Cardiac septum (tissue), 1 donor: ENCODE measurements around the gene TGFBR3. TPM values are rescaled to one million over a fixed set of nuclear protein-coding genes. Genes with fewer than 3 reads are reported as not detected.

ENCODE experiments used
- DNase-seq: peaks from one replicate; pipeline ENCODE4 v3.0.0-alpha.2; 2020; ENCODE audit warnings: low spot score
- intact Hi-C: fragments of 100-400 bp; cut with DNase I; formaldehyde crosslinking; loops from one replicate; pipeline ENCODE4 v1.14.0; 2022
- total RNA-seq: library from RNA; stranded (reverse); fragmentation: NEBNext Ultra II Directional; extraction: Animal tissue kit (Norgen Biotek cat#: 25700); gene quantifications from one replicate; pipeline ENCODE4 v1.2.1, GENCODE V29; 2021
- donor health status: DM: no; HTN: no; CAD: no.

Gene TGFBR3
- total RNA-seq, 1 donor from 2014 or later: 12.6 TPM

DNA sequence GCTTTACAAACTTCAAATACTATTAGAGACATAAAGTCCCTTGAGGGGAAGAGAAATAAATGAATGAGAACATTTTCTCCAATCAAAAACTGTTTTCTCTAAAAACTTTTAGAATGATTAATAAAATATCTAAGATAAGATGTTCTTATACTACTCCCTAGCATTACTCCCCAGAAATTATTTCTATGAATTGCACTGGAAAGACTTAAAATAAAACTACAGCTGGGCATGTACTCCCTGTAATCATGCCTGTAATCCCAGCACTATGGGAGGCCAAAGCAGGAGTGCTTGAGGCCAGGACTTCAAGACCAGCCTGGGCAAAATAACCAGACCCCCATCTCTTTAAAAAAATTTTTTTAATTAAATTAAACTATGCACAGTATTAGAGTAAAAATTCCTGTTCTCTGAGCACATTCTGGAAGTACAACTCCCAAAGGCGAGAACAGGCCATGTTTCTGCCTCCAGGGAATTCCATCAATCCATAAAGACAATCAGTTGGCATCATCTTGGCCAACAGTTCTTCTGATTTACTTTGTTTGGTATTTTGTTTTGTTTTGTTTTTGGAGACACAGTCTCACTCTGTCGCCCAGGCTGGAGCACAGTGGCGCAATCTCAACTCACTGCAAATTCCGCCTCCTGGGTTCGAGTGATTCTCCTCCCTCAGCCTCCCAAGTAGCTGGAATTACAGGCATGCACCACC, 77.9 kb downstream of the TGFBR3 start:
- no peak for DNase-seq
- intact Hi-C loops: no loop called here

DNA sequence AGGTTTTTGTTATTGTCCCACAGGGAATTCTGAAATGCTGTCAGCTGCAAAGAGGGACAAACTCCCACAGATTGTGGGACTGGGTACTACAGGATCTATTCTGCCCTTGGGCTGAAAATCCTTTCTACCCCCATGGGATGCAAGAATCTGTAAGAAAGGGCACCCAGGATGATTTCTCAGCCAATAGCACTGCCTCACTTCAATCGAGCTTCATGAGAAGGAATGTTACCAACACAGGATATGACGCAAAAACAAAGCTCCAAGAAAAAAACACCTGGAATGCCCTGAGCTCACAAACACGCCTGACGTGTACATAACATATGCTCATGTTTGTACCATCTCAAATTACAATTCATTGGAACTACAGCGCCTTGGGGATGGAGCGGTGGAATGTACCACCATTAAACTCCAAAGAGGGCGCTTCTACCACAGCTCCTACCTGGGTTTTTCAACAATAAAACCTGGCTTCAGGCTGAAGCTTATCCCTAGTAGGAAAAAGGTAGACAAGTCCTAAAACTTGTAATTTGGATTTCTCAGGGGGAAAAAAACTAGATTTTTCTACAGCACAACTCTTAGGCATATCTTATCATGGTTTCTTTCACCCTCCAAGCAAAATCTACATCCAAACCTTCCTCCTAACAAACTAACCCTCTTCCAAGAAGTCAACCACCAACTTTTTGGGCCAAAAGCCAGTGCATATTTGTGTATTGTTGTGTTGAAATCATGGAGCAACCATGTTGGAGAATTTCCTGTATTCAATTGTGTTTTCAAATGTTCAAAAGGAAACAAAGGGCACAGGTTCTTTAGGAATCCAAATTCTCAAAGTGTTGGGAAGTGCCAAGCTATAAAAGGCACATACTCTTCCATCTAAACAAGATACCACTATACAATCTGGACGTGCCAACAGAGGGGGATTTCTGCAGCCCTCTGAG, 78.9 kb downstream of the TGFBR3 start:
- no peak for DNase-seq
- intact Hi-C loops: no loop called here

DNA sequence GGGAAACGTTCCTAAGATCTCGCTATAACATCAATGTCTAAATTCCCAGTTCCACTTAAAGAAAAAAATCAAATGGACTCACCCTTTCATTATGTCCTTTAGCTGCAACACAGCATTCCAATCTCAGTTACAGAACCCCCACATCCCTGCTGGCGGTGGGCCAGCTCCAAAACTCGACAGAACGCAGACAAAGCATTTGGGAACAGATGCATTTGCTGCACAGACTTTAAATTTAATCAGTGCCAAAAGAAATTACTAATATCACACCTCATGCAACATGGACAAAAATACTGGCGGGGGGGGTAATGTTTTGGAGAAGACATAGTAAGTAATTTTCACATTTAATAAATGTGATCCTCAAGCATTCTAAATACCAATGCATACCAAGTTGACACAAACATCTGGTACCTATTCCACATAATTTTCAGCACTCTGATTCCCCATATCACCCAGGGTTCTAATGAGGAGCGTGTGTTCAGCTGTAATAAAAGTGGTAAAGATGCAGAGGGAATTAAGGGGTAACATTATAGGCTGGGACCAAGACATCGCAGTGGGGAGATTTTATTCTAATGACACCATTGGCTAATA, 79.7 kb downstream of the TGFBR3 start:
- no peak for DNase-seq

DNA sequence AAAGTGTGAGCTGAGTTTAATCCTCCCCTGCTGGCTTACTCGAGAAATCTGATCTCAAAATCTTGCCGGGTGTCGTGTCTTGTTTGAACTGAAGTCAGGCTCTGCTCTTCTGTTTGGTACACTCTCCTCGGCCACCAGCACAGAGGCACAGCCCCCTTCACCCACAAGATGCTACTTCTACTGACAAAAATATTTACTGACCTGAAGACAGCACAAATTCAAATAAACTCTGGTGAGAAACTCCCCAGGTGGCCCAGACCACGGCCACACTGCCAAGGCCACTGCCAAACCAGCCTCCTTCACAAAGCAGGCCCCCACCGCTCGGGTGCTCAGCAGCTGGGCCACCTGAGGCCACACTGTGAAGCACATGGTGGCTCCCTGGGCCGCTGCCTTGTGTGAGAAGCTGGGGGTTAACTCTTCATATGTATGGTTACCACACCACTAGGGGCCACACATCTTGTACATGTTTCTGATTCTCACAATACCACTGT, 80.6 kb downstream of the TGFBR3 start:
- intact Hi-C loops: no loop called here
- DNase-seq: no peak

More for the DNA sequence above, 79.7 kb downstream of the TGFBR3 start:
- intact Hi-C loops: no loop called here

DNA sequence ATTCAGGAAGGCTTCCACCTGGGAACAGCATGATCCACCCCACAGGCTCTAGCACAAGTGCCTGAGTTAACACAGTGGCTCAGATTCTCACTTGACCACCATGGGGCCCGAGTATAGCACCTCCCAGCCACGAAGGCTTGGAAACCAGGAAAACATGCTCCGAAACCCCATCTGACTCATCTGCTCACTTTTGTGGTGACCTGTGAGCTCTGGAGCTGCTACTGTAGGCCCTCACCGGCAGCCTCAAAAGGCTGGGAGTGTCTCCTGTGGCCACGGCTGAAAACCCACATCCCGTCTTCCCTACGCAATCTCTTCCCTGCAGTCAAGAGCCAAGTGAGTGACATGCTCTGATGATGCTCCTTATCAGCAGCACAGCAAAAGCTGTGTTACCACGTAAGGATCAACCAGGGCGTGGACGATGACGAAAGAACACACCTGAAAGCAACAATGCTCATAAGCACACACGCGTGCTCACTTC, 81.4 kb downstream of the TGFBR3 start:
- intact Hi-C loops: no loop called here
- DNase-seq: no peak

DNA sequence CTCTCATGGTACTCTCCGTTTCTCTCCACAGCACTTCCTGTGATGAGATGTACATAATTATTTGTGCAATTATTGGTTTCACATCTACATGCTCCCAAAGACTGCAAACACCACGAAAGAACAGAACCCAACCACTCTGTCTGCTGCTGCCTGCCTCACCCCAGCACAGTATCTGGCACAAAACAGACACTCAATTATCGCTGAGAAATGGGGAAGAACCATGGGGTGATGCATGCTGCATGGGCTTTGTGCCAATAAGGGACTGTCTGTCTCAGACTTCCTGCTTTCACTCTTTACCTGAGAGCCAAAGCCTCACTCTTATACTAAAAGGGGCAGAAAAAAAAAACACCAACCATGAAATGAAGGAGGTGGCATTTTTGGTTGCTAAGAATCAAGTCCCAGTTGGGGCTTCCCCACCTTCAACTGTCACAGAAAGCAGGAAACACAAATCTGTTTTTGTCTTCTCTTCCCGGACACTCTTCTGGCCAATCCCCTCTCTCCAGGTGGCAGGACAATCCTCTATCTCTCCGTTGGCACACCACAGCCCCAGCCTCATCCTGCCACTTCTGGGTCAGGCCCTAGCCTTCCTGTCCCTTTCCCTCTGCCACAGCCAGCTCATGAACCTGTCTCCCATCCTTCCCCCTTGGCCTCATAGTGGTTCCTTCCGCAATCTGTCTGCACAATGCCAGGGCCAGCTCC, 82.0 kb downstream of the TGFBR3 start:
- intact Hi-C loops: no loop called here
- no peak for DNase-seq

DNA sequence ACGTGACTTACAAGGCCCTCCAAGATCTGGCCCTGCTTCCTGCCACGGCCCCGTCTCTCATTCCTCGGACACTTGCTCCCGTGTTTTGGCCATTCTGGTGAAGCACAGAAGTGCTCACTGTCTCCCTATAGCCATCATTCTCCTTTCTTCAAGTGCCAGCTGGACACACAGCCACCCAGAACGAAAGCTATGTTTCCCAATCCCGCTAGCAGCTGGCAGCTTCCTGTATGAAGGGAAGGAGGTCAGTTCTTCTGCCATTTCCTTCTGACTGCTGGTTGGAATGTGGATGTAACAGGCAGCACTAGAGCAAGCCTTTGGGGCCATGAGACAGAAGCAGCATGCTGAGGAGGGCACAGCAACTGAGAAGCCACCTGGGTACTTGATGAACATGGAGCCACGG, 82.8 kb downstream of the TGFBR3 start:
- no peak for DNase-seq
- intact Hi-C loops: no loop called here

DNA sequence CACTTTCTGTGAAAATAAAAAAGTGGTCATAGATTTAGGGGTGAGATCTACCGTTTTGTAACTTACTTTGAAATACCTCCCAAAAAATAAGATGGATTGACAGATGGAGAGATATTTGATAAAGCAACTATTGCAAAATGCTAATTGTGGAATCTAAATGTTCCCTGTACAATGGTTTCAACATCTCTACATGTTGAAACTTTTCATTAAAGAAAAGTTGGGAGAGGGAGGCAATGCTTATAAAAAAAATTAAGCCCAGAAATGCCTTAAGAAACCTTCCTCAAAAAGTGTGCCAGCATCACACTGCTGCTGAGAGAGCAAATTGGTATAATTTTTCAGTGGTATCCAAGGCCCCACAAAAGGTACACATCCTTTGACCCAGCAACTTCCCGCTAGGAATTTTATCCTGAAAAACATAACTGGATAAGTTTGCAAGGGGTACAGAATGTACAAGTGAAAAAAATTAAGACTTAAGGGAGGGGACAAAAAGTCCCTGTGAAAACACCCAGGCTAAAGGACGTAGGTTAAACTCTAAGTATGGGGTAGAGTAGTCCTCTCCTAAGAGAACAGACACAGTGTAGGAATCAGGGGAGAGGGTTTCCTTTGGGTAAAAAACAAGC, 84.3 kb downstream of the TGFBR3 start:
- intact Hi-C loops: no loop called here
- no peak for DNase-seq

DNA sequence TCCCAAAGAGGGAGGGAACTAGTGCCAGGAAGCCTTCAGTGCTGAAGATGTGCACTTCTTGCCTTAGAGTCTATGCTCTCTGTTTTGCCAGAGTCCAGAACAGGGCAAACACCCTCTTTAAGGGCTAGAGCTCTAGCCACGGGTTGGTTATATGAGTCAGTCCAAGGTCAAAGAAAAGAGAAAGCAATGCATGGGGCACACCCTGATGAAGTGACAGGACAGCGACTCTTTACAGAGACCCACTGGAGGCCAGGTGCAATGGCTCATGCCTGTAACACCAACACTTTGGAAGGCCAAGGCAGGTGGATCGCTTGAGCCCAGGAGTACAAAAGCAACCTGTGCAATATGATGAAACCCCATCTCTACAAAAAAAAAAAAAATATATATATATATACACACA, 86.1 kb downstream of the TGFBR3 start:
- DNase-seq: no peak
- intact Hi-C loops: loop anchor here (5.0 to 10.0 kb wide), 2 partner anchors 85 to 88 kb away; partner anchors contain the start of gene TGFBR3

DNA sequence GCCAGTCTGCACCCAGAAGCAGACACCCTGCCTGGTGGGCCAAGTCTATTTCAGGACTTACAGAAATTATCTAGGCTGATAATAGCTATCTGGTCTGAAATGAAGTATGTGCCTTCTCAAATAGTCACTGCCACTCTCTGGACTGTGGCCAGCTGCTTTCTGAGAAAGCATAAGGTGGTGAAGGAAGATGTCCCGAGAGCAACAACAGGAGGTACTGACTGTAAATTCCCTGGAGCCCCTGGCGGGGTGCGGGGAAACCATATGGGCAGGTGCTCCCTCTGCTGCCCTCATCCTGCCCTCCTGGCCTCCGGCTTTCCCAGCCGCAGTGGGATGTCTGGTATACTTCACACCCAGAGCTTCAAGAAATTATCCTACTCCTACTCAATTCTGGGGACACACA, 86.8 kb downstream of the TGFBR3 start:
- no peak for DNase-seq
- intact Hi-C loops: loop anchor here (5.0 to 10.0 kb wide), 2 partner anchors 86 to 87 kb away; partner anchors contain the start of gene TGFBR3

DNA sequence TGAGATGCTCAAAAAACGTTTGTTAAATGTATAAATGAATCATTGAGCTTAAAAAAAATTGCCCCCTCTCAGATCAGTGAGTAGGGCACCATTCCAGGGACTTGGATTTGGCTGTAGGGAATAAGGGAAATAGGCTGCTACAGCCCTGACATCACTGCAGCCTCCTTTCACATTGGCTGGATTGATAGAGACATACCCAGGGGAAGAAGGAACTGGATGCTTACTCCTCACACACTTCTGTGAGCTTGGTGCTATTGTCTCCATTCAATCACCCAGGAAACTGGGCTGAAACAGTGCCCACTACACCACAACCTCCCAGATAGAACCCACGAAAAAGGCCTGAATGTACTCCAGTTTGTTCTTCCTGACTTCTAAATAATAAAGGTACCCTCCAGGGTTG, 87.2 kb downstream of the TGFBR3 start:
- no peak for DNase-seq
- intact Hi-C loops: loop anchor here (5.0 to 10.0 kb wide), 2 partner anchors 86 kb away; partner anchors contain the start of gene TGFBR3

DNA sequence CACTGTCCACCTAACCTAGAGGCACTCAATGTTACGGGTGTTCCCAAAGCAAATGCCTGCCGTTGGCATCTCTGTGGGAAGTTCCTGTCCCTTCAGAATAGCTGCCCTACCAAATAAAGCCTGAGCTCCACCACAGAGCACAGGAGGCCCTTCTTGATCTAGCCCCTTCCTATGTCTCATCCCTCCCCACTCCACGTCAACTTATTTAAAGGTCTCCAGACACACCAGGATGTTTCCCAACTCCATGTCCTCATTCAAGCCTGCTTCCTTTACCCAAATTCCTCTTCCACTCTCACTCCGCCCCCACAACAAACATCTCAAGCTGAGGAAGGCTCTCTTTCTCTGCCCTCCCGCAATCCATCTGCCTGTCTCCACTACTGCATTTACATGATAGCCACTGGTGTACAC, 87.7 kb downstream of the TGFBR3 start:
- intact Hi-C loops: loop anchor here (5.0 to 10.0 kb wide), 2 partner anchors 86 to 87 kb away; partner anchors contain the start of gene TGFBR3
- DNase-seq: no peak

DNA sequence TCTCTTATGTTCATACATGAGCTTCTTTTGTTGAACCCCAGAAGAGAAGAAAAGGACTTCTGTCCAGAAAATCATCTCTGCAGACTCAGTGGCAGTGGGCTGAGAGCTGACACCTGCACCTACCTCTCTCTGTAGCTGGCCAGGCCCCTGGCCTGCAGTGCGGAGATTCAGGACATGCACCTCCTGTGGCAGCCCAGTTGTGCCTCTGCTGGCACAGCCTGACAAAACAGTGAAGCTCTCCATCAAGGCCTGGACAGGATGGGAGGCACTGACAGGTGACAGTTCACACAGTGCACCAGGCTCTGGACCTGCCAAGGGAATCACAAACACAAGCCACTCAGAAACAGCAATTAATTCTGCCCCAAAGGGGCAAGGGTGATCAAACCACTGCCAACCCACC, 88.8 kb downstream of the TGFBR3 start:
- no peak for DNase-seq
- intact Hi-C loops: loop anchor here (5.0 to 10.0 kb wide), 2 partner anchors 85 to 88 kb away; partner anchors contain the start of gene TGFBR3

DNA sequence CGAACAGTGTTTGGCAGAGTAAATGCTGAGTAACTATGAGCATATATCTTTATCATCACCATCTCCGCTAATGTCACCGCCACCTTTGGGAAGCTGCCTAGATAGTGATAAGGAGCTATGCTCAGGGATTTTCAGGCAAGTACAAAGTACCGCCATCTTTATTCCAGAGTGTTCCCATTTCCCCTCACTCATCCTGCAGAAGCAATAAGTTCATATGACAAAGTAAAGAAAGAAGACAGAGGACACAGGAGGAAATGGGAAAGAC, 89.6 kb downstream of the TGFBR3 start:
- DNase-seq: no peak
- intact Hi-C loops: loop anchor here (5.0 to 10.0 kb wide), 2 partner anchors 84 to 88 kb away; partner anchors contain the start of gene TGFBR3

DNA sequence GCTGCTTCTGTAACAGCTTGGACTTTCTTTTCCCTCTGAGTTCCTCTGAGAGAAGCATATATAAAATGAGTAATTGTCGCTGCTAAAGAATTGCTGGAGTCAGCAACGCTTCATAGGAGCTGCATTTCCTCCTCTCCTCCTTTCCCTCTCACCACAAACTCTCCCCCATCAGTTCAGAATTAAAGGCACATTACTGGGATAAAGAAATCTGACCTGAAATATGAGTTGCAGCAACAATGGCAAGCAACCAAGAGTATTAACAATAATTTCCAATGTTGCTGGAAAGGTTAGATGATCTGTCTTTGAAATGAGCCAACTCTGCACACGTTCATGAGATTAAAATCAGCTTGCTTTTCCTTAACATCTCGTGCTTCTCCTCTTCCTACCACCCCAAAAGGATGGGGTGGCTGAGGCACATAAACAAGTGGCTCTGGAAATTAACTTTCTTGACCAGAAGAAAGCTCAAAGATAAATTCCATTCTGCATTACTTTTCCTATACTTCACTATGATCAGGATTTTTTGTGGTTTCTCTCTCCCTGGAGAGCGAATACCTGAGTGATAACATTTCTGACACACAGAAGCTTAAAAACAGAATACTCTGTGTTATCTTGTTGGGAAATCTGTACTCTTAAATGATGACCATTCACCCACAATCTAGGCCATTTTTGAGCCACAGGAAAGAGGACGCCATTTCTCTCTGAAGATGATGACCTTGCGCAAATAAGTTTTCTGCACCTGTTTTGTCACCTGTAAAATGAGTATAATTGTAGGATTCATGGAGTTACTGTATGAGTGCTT, 90.2 kb downstream of the TGFBR3 start:
- intact Hi-C loops: loop anchor here (5.0 to 10.0 kb wide), 2 partner anchors 83 to 89 kb away; partner anchors contain the start of gene TGFBR3
- DNase-seq: no peak

DNA sequence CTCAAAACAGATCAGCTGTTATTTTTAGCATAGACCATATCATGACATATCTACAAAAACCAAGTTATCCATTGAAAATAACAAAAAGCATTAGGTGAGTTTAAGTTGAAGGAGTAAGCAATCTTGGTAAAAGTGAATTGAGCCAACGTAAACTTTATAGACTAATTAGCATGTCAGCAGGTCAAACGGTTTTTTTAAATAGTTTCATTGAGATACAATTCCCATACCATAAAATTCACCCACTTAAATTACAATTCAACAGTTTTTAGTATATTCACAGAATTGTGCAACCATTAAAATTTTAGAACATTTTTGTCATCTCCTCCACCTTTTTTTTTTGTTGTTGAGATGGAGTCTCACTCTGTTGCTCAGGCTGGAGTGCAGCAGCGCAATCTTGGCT, 92.1 kb downstream of the TGFBR3 start:
- intact Hi-C loops: loop anchor here (10.0 kb wide), 1 partner anchor 91 kb away; the partner anchor contains the start of gene TGFBR3
- DNase-seq: no peak

DNA sequence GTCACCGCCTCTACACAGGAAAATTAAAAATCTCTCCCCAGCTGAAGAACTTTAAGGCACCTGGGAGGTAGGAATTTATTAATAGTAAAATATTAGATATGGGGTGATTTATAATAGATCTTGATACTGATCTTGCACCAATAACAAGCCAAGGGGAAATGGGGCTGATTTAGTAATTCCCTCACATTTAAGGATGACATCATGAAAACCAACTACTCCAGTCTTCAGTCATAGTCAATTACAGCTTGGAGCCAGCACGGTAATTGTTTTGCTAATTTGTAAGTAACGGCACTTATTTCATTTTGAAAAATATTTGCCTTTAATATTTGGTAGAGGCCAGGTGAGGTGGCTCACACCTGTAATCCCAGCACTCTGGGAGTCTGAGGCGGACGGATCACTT, 92.8 kb downstream of the TGFBR3 start:
- intact Hi-C loops: loop anchor here (10.0 kb wide), 1 partner anchor 92 kb away; the partner anchor contains the start of gene TGFBR3
- no peak for DNase-seq
